Esophagus squamous epithelium (tissue), 5 donors: ENCODE results near the gene NLK. TPM values are rescaled to one million over a fixed set of nuclear protein-coding genes. Genes with fewer than 3 reads are reported as not detected.

ENCODE experiments used
- DNase-seq: peaks from one replicate; lab custom pipeline; 2025; lab: John Stamatoyannopoulos, UW
- H3K27ac ChIP-seq, 4 donors: fragments of 200-600 bp; sonication (generic); one replicate each; pipeline ENCODE4 v1.5.1; 2016 to 2019; ENCODE audit warnings: mild to moderate bottlenecking in 1 of 4
- H3K27me3 ChIP-seq, 4 donors: fragments of 200-600 bp; sonication (generic); 1 replicate in 3 of 4; 2 replicates in 1 of 4; pipeline versions ENCODE4 v1.5.1 to v1.6.0; 2017 to 2021; ENCODE audit warnings: antibody characterized with exemption in 1 of 4
- H3K36me3 ChIP-seq, 3 donors: fragments of 200-600 bp; sonication (generic); one replicate each; pipeline ENCODE4 v1.5.1; 2016 to 2019
- H3K4me1 ChIP-seq, 3 donors: fragments of 200-600 bp; sonication (generic); one replicate each; pipeline ENCODE4 v1.5.1; 2017 to 2019
- H3K4me3 ChIP-seq, 4 donors: fragments of 200-600 bp; sonication (generic); 1 replicate in 3 of 4; 2 replicates in 1 of 4; pipeline ENCODE4 v1.5.1; 2016 to 2019; ENCODE audit warnings: mild to moderate bottlenecking in 2 of 4, moderate library complexity in 1 of 4
- H3K9me3 ChIP-seq, 3 donors: fragments of 200-600 bp; sonication (generic); one replicate each; pipeline ENCODE4 v1.5.1; 2016 to 2019
- CTCF ChIP-seq, 6 experiments: fragments of 450-650 bp in 4 of 6; fragments of 200-600 bp in 2 of 6; sonication (generic) in 2 of 6; IDR thresholded peaks; one replicate each; pipeline ENCODE4 v1.5.1; 2016 to 2019; ENCODE audit warnings: antibody characterized with exemption in 6 of 6, mild to moderate bottlenecking in 4 of 6, moderate library complexity in 4 of 6
- POLR2A ChIP-seq, 4 donors: fragments of 450-650 bp; IDR thresholded peaks; one replicate each; pipeline ENCODE4 v1.6.1; 2017; ENCODE audit warnings: antibody characterized with exemption in 4 of 4, mild to moderate bottlenecking in 4 of 4, moderate library complexity in 3 of 4
- WGBS, 2 donors: methylation state at CpG; one replicate each; pipeline ENCODE4 v1.1.5; 2018; 5-methylcytosine and 5-hydroxymethylcytosine counted together
- intact Hi-C: fragments of 100-400 bp; cut with DNase I; formaldehyde crosslinking; loops from one replicate; pipeline ENCODE4 v1.15.0; 2022
- total RNA-seq, 4 donors: library from RNA; depleted of rRNA; stranded (reverse); fragments of >200 nt; gene quantifications; one replicate each; pipeline ENCODE4 v1.1.0, GENCODE V29; 2016
- donor health status: DM: yes; HTN: yes; CAD: no.

NLK gene
- total RNA-seq, 4 donors from 2014 or later: 7.5 to 14.0 (median 11.4) TPM

GRCh38 chr17:28110184-28110583 is 67.7 kb downstream of the NLK start:
- Histone ChIP-seq H3K4me3 (no peak overlapping the region), H3K9me3 (no peaks in the 10 kb centered on the region), H3K4me1 (peaks cover 0 to 18% (median 2%) of the 10 kb centered on the region in 3 donors), H3K27me3 (no peaks in the 10 kb centered on the region), H3K36me3 (no peaks in the 10 kb centered on the region), H3K27ac (no peak overlapping the region)
- DNase-seq: no peak
- intact Hi-C loops: no loop called here
- WGBS, 2 donors: 87 to 90% methylated on average over 1 of the region's 1 CpG
- TF ChIP-seq POLR2A (IDR thresholded peaks at IDR 0.05): no peak
- no peak for TF ChIP-seq CTCF (IDR thresholded peaks at IDR 0.05)

GRCh38 chr17:28112181-28112580 is 69.7 kb downstream of the NLK start:
- no peak for TF ChIP-seq CTCF (IDR thresholded peaks at IDR 0.05)
- no peak overlapping the region for H3K27ac ChIP-seq

GRCh38 chr17:28112606-28113005 is 70.1 kb downstream of the NLK start:
- H3K9me3 ChIP-seq: no peaks in the 10 kb centered on the region
- no peak overlapping the region for H3K4me3 ChIP-seq
- H3K4me1 ChIP-seq: peaks cover 0 to 18% (median 2%) of the 10 kb centered on the region in 3 donors
- WGBS, 2 donors: 45 to 50% methylated on average over 2 of the region's 2 CpGs
- TF ChIP-seq CTCF (IDR thresholded peaks at IDR 0.05) (no peak), POLR2A (IDR thresholded peaks at IDR 0.05) (no peak)
- no peaks in the 10 kb centered on the region for H3K36me3 ChIP-seq
- no peak for DNase-seq
- H3K27me3 ChIP-seq: no peaks in the 10 kb centered on the region
- intact Hi-C loops: no loop called here
- no peak overlapping the region for H3K27ac ChIP-seq

More at GRCh38 chr17:28112181-28112580, 69.7 kb downstream of the NLK start:
- H3K27me3 ChIP-seq: no peaks in the 10 kb centered on the region
- no peaks in the 10 kb centered on the region for H3K9me3 ChIP-seq
- no peak overlapping the region for H3K4me3 ChIP-seq
- intact Hi-C loops: no loop called here
- WGBS, 2 donors: 21 to 31% methylated on average over 1 of the region's 1 CpG
- H3K4me1 ChIP-seq: peaks cover 0 to 18% (median 2%) of the 10 kb centered on the region in 3 donors
- DNase-seq: no peak
- no peaks in the 10 kb centered on the region for H3K36me3 ChIP-seq

GRCh38 chr17:28113269-28113668 is 70.8 kb downstream of the NLK start:
- TF ChIP-seq CTCF (IDR thresholded peaks at IDR 0.05): no peak
- no peak for TF ChIP-seq POLR2A (IDR thresholded peaks at IDR 0.05)
- Histone ChIP-seq H3K9me3 (no peaks in the 10 kb centered on the region), H3K4me3 (no peak overlapping the region), H3K36me3 (no peaks in the 10 kb centered on the region), H3K27me3 (no peaks in the 10 kb centered on the region), H3K27ac (no peak overlapping the region), H3K4me1 (peaks cover 0 to 20% (median 2%) of the 10 kb centered on the region in 3 donors)
- intact Hi-C loops: no loop called here
- no peak for DNase-seq

- no peak for TF ChIP-seq POLR2A (IDR thresholded peaks at IDR 0.05)
- TF ChIP-seq CTCF (IDR thresholded peaks at IDR 0.05): no peak
- no peak overlapping the region for H3K27ac ChIP-seq
- H3K4me3 ChIP-seq: no peak overlapping the region
- H3K9me3 ChIP-seq: no peaks in the 10 kb centered on the region
- no peaks in the 10 kb centered on the region for H3K27me3 ChIP-seq
- no peaks in the 10 kb centered on the region for H3K36me3 ChIP-seq
- peaks cover 0 to 30% (median 2%) of the 10 kb centered on the region in 3 donors for H3K4me1 ChIP-seq
- no peak for DNase-seq
- 88 to 92% methylated on average over 1 of the region's 1 CpG for WGBS, 2 donors
- intact Hi-C loops: no loop called here
Measured at GRCh38 chr17:28115046-28115445, 72.6 kb downstream of the NLK start.
